ENCODE results near the gene RNF14.

RNF14 gene

DNA sequence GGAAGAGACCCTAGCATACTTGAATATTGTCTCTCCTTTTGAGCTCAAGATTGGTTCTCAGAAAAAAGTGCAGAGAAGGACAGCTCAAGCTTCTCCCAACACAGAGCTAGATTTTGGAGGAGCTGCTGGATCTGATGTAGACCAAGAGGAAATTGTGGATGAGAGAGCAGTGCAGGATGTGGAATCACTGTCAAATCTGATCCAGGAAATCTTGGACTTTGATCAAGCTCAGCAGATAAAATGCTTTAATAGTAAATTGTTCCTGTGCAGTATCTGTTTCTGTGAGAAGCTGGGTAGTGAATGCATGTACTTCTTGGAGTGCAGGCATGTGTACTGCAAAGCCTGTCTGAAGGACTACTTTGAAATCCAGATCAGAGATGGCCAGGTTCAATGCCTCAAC is 9.5 kb downstream of the RNF14 start:
- no peak overlapping the region for H3K4me3 ChIP-seq (ENCODE audit: low read depth, low read length)
- TF ChIP-seq, protein P1, sequence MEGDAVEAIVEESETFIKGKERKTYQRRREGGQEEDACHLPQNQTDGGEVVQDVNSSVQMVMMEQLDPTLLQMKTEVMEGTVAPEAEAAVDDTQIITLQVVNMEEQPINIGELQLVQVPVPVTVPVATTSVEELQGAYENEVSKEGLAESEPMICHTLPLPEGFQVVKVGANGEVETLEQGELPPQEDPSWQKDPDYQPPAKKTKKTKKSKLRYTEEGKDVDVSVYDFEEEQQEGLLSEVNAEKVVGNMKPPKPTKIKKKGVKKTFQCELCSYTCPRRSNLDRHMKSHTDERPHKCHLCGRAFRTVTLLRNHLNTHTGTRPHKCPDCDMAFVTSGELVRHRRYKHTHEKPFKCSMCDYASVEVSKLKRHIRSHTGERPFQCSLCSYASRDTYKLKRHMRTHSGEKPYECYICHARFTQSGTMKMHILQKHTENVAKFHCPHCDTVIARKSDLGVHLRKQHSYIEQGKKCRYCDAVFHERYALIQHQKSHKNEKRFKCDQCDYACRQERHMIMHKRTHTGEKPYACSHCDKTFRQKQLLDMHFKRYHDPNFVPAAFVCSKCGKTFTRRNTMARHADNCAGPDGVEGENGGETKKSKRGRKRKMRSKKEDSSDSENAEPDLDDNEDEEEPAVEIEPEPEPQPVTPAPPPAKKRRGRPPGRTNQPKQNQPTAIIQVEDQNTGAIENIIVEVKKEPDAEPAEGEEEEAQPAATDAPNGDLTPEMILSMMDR (IDR thresholded peaks at IDR 0.05; ENCODE audit: borderline replicate concordance, insufficient read depth, low read depth, low read length), result no peak

DNA sequence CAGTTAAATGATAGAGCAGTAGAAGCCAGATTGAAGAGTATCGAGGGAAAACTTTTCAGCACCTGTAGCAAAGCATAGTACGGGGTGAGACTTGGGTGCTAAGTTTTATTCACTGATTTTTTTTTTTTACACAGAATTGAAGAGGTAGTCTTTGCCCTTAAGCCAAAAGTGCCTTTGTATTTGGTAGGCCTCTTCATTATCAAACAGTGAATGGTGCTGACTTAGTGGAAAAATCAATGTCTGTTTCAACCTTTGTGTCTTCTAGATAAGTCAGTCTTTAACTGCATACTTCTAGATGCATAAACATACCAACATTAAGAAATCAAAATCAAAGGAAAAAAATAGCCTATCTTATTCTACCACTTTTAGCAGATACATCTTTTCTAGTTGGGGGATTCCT is 13.7 kb downstream of the RNF14 start:
- TF ChIP-seq, protein P1 (IDR thresholded peaks at IDR 0.05; ENCODE audit: borderline replicate concordance, insufficient read depth, low read depth, low read length), result no peak
- H3K4me3 ChIP-seq (ENCODE audit: low read depth, low read length), result no peak overlapping the region

DNA sequence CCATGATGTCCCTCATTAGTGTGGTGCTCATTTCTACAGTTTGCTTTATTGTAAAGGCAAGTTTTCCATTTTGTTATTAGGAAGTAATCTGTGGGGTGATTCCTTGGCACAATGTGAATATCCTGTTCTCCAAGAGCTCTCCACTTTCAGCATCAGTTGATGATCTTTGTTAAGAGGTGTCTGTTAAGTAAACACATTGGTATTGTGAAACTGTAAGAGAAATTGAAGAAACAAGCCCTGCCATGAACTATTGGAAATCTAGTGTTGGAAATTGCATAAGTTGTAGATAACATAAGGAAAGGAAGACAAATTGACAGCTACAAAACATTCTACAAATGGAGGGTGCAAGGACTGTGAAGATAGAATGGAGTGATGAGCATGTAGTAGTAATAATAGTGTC is 17.2 kb downstream of the RNF14 start:
- TF ChIP-seq, protein P1 (IDR thresholded peaks at IDR 0.05; ENCODE audit: borderline replicate concordance, insufficient read depth, low read depth, low read length), result no peak
- H3K4me3 ChIP-seq (ENCODE audit: low read depth, low read length), result no peak overlapping the region

DNA sequence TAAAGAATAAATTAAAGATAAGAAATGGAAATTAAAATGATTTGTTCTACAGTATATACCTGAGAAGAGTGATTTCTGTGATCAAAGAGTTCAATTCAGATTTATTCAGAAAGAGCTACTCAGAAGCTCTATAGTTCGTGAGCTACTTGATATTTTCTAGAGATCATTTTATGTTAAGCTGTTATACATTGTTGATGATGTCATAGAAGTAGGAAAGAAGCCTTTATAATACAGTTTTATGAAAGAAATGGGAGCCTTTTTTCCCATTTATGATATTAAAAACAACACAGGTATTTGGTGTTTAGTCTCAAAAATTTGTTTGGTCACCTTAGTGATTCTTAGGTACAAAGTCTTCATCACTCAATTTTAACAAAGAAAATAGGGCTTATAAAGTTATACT is 20.8 kb downstream of the RNF14 start:
- TF ChIP-seq, protein P1 (IDR thresholded peaks at IDR 0.05; ENCODE audit: borderline replicate concordance, insufficient read depth, low read depth, low read length), result no peak
- no peak overlapping the region for H3K4me3 ChIP-seq (ENCODE audit: low read depth, low read length)

DNA sequence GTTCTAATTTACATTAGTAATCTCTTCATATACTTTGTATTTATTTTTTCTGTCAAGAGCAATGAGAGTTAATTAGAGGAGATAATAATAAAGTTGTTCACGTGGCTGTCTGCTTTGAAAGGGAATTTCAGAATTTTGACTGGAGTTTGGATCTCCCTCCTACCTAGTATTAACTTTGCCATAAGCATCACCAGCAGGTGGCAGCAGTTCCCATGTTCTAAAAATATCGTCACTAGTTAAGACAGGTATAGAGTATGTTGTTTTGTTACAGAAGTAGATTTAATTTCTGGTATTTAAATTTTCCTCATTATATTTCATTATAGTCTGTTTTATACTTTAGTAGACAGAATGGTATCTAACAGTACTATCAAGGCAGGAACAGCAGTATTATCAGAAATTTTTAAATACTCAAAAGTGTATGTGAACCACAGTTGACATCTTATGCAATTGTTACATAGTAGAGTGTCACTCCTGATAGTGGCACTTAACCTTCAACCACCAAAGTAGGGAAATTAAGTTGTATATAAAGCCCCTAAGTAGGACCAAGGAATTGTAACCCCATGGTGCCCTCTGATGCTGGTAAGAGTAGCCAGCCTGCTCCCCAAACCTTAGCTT is 23.6 kb downstream of the RNF14 start:
- TF ChIP-seq, protein P1 (IDR thresholded peaks at IDR 0.05; ENCODE audit: borderline replicate concordance, insufficient read depth, low read depth, low read length), result peak; percentile 55; the same call in 1 of the 2 replicates
- no peak overlapping the region for H3K4me3 ChIP-seq (ENCODE audit: low read depth, low read length)

DNA sequence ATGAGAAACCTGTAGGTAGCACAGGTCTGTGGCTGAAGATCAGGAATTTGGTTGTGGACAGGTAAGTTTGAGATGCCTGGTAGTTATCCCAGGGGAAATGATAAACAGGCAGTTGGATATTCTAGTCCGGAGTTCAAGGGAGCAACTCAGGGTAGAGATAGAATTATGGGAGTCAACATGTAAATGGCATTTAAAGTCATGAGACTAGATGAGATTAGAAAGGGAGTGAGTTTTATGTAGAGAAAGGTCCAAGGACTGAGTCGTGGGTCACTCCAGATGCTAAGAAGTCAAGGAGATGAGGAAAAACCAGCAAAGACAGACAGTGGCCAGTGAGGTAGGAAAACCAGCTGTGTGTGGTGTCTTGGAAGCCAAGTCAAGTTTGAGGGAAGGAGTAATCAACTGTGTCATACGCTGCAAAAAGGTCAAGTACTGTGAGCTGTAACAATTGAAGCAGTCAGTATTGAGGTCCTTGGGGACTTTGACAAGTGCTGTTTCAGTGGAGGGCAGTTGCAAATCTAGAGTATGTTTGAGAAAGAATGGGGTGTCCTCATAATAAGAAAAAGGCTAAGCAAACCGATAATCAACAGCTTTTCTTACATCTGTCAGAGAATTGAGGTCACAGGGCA is 25.7 kb downstream of the RNF14 start:
- H3K4me3 ChIP-seq (ENCODE audit: low read depth, low read length), result no peak overlapping the region
- TF ChIP-seq, protein P1 (IDR thresholded peaks at IDR 0.05; ENCODE audit: borderline replicate concordance, insufficient read depth, low read depth, low read length), result no peak

DNA sequence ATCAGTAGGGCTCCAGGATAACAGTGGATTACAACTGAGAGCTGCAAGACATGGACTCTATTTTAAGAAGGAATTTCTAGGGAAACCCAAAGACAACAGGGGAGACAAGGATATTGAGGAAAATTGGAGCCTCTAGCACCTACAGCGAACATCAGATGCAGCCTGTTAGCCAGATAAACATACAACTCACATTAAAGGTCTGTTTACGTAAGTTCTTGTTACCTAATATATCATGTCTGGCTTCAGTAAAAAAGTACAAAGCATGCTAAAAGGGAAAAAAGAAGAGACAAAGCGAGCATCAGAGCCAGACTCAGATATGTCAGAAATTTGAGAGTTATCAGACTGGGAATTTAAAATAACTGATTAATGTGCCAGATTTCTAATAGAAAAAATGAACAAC is 26.8 kb downstream of the RNF14 start:
- TF ChIP-seq, protein P1 (IDR thresholded peaks at IDR 0.05; ENCODE audit: borderline replicate concordance, insufficient read depth, low read depth, low read length), result no peak
- H3K4me3 ChIP-seq (ENCODE audit: low read depth, low read length), result no peak overlapping the region

All from GM12875 (cell line).